SK-N-SH treated with all-trans-retinoic acid at 6 μM for 48 hours (cell line): ENCODE data around the gene SCAPER.

Source experiments
- ATAC-seq: fragments of 200-7000 bp; cut with Tn5 transposase; 3 replicates; pipeline ENCODE4 v1.9.1; 2020; ENCODE audit warnings: mild to moderate bottlenecking, moderate library complexity
- CREB5 ChIP-seq: fragments of 250-450 bp; sonication (Bioruptor Pico); IDR thresholded peaks from 2 replicates; pipeline ENCODE4 v1.5.1; 2020; ENCODE audit warnings: low read depth, mild to moderate bottlenecking, moderate library complexity
- CSRNP3 ChIP-seq: fragments of 250-450 bp; sonication (Bioruptor Pico); IDR thresholded peaks from 2 replicates; pipeline ENCODE4 v1.5.1; 2021; ENCODE audit warnings: mild to moderate bottlenecking, moderate library complexity
- ESRRG ChIP-seq: fragments of 250-450 bp; sonication (Bioruptor Pico); IDR thresholded peaks from 2 replicates; pipeline ENCODE4 v1.6.1; 2021; ENCODE audit warnings: mild to moderate bottlenecking
- ISL1 ChIP-seq: fragments of 250-450 bp; sonication (Bioruptor Pico); IDR thresholded peaks from 2 replicates; pipeline ENCODE4 v2.1.2; 2022; ENCODE audit warnings: mild to moderate bottlenecking, moderate library complexity
- PPARA ChIP-seq: fragments of 250-450 bp; sonication (Bioruptor Pico); IDR thresholded peaks from 2 replicates; pipeline ENCODE4 v1.5.0; 2020; ENCODE audit warnings: mild to moderate bottlenecking, borderline replicate concordance
- RARB ChIP-seq: fragments of 250-450 bp; sonication (Bioruptor Pico); IDR thresholded peaks from 2 replicates; pipeline ENCODE4 v1.8.0; 2021; ENCODE audit warnings: mild to moderate bottlenecking, moderate library complexity
- SNAI2 ChIP-seq: fragments of 250-450 bp; sonication (Bioruptor Pico); IDR thresholded peaks from 2 replicates; pipeline ENCODE4 v1.5.0; 2020; ENCODE audit warnings: mild to moderate bottlenecking, moderate library complexity
- TOX ChIP-seq: fragments of 250-450 bp; sonication (Bioruptor Pico); IDR thresholded peaks from 2 replicates; pipeline ENCODE4 v1.8.0; 2021; ENCODE audit warnings: mild to moderate bottlenecking, moderate library complexity, borderline replicate concordance
- ZC3H10 ChIP-seq: fragments of 250-450 bp; sonication (Bioruptor Pico); IDR thresholded peaks from 2 replicates; pipeline ENCODE4 v1.5.1; 2021; ENCODE audit warnings: mild to moderate bottlenecking, moderate library complexity
- ZFP3 ChIP-seq: fragments of 250-450 bp; sonication (Bioruptor Pico); IDR thresholded peaks from 2 replicates; pipeline ENCODE4 v1.5.0; 2020; ENCODE audit warnings: mild to moderate bottlenecking, moderate library complexity
- ZFP30 ChIP-seq: fragments of 450-650 bp; formaldehyde crosslinking; IDR thresholded peaks from 2 replicates; pipeline ENCODE4 v1.5.0; 2022; ENCODE audit warnings: mild to moderate bottlenecking, moderate library complexity
- ZNF565 ChIP-seq: fragments of 450-650 bp; formaldehyde crosslinking; conservative IDR thresholded peaks from 2 replicates; pipeline ENCODE4 v1.5.0; 2020; ENCODE audit warnings: low read depth, mild to moderate bottlenecking, moderate library complexity
- ZNF70 ChIP-seq: fragments of 450-650 bp; formaldehyde crosslinking; IDR thresholded peaks from 2 replicates; pipeline ENCODE4 v1.5.0; 2020; ENCODE audit warnings: mild to moderate bottlenecking, moderate library complexity
- ZNF8 ChIP-seq: fragments of 450-650 bp; formaldehyde crosslinking; IDR thresholded peaks from 2 replicates; pipeline ENCODE4 v1.5.0; 2020; ENCODE audit warnings: mild to moderate bottlenecking, moderate library complexity
- TF ChIP-seq, protein P1 (sequence below): fragments of 250-450 bp; sonication (Bioruptor Pico); IDR thresholded peaks from 2 replicates; pipeline ENCODE4 v1.8.0; 2021; ENCODE audit warnings: low read depth, mild to moderate bottlenecking, moderate library complexity, borderline replicate concordance
- TF ChIP-seq, protein P2 (sequence below): fragments of 250-450 bp; sonication (Bioruptor Pico); IDR thresholded peaks from 2 replicates; pipeline ENCODE4 v1.8.0; 2020; ENCODE audit warnings: mild to moderate bottlenecking, moderate library complexity, borderline replicate concordance
- TF ChIP-seq, protein P3 (sequence below): fragments of 250-450 bp; sonication (Bioruptor Pico); IDR thresholded peaks from 2 replicates; pipeline ENCODE4 v1.5.0; 2020; ENCODE audit warnings: mild to moderate bottlenecking, moderate library complexity

Gene SCAPER

GRCh38 chr15:76793162-76793561 lies 112.0 kb downstream of the SCAPER start:
- no peak for TF ChIP-seq ISL1
- TF ChIP-seq, protein P1, sequence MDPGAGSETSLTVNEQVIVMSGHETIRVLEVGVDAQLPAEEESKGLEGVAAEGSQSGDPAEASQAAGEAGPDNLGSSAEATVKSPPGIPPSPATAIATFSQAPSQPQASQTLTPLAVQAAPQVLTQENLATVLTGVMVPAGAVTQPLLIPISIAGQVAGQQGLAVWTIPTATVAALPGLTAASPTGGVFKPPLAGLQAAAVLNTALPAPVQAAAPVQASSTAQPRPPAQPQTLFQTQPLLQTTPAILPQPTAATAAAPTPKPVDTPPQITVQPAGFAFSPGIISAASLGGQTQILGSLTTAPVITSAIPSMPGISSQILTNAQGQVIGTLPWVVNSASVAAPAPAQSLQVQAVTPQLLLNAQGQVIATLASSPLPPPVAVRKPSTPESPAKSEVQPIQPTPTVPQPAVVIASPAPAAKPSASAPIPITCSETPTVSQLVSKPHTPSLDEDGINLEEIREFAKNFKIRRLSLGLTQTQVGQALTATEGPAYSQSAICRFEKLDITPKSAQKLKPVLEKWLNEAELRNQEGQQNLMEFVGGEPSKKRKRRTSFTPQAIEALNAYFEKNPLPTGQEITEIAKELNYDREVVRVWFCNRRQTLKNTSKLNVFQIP (CRISPR knock-in tag) = no peak
- TF ChIP-seq, protein P2, sequence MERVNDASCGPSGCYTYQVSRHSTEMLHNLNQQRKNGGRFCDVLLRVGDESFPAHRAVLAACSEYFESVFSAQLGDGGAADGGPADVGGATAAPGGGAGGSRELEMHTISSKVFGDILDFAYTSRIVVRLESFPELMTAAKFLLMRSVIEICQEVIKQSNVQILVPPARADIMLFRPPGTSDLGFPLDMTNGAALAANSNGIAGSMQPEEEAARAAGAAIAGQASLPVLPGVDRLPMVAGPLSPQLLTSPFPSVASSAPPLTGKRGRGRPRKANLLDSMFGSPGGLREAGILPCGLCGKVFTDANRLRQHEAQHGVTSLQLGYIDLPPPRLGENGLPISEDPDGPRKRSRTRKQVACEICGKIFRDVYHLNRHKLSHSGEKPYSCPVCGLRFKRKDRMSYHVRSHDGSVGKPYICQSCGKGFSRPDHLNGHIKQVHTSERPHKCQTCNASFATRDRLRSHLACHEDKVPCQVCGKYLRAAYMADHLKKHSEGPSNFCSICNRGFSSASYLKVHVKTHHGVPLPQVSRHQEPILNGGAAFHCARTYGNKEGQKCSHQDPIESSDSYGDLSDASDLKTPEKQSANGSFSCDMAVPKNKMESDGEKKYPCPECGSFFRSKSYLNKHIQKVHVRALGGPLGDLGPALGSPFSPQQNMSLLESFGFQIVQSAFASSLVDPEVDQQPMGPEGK (CRISPR knock-in tag) = no peak
- TF ChIP-seq ZNF8 (CRISPR knock-in tag) = no peak
- TF ChIP-seq, protein P3, sequence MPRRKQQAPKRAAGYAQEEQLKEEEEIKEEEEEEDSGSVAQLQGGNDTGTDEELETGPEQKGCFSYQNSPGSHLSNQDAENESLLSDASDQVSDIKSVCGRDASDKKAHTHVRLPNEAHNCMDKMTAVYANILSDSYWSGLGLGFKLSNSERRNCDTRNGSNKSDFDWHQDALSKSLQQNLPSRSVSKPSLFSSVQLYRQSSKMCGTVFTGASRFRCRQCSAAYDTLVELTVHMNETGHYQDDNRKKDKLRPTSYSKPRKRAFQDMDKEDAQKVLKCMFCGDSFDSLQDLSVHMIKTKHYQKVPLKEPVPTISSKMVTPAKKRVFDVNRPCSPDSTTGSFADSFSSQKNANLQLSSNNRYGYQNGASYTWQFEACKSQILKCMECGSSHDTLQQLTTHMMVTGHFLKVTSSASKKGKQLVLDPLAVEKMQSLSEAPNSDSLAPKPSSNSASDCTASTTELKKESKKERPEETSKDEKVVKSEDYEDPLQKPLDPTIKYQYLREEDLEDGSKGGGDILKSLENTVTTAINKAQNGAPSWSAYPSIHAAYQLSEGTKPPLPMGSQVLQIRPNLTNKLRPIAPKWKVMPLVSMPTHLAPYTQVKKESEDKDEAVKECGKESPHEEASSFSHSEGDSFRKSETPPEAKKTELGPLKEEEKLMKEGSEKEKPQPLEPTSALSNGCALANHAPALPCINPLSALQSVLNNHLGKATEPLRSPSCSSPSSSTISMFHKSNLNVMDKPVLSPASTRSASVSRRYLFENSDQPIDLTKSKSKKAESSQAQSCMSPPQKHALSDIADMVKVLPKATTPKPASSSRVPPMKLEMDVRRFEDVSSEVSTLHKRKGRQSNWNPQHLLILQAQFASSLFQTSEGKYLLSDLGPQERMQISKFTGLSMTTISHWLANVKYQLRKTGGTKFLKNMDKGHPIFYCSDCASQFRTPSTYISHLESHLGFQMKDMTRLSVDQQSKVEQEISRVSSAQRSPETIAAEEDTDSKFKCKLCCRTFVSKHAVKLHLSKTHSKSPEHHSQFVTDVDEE (CRISPR knock-in tag) = no peak
- no peak for TF ChIP-seq ESRRG (CRISPR knock-in tag)
- ATAC-seq = no peak

- ATAC-seq = no peak
Measured at GRCh38 chr15:76791511-76791910, 113.6 kb downstream of the SCAPER start.

More at GRCh38 chr15:76791511-76791910, 113.6 kb downstream of the SCAPER start:
- TF ChIP-seq, protein P1 (CRISPR knock-in tag) = no peak
- TF ChIP-seq ESRRG (CRISPR knock-in tag) = no peak
- TF ChIP-seq ZNF8 (CRISPR knock-in tag) = no peak
- TF ChIP-seq ZFP3 = no peak
- TF ChIP-seq, protein P2 (CRISPR knock-in tag) = no peak
- TF ChIP-seq PPARA (CRISPR knock-in tag) = no peak
- no peak for TF ChIP-seq ZNF70
- no peak for TF ChIP-seq ZNF565 (CRISPR knock-in tag)
- no peak for TF ChIP-seq SNAI2 (CRISPR knock-in tag)
- TF ChIP-seq CSRNP3 (CRISPR knock-in tag) = no peak
- TF ChIP-seq ZC3H10 = no peak
- TF ChIP-seq ZFP30 = no peak
- TF ChIP-seq, protein P3 (CRISPR knock-in tag) = no peak
- no peak for TF ChIP-seq TOX (CRISPR knock-in tag)
- TF ChIP-seq CREB5 (CRISPR knock-in tag) = no peak
- no peak for TF ChIP-seq RARB
